HEK293 (cell line): Measurements from ENCODE around the gene P2RX4.

Experiments
- CTCF ChIA-PET: fragments of 350-600 bp; formaldehyde crosslinking; extraction: SDS; loops from one replicate; lab custom pipeline; 2021; ENCODE audit warnings: antibody characterized with exemption; lab: Yijun Ruan, JAX
- POLR2A ChIA-PET: fragments of 300-600 bp; formaldehyde crosslinking; extraction: SDS; loops from one replicate; lab custom pipeline; 2020; ENCODE audit warnings: antibody characterized with exemption, inconsistent platforms; lab: Yijun Ruan, JAX
- H3K27ac ChIP-seq: fragments of 200-500 bp; sonication (Bioruptor generic); 2 replicates; pipeline ENCODE4 v1.5.1; 2014; ENCODE audit warnings: low read depth, low read length, control low read depth, inconsistent platforms; ENCODE audit errors: extremely low read depth
- H3K36me3 ChIP-seq, 2 experiments: fragments of 200-500 bp in 1 of 2; sonication (Bioruptor generic) in 1 of 2; 1 replicate in 1 of 2; 2 replicates in 1 of 2; pipeline ENCODE4 v1.5.1; 2014 to 2017; ENCODE audit warnings: inconsistent platforms in 2 of 2, low read length in 2 of 2; ENCODE audit not compliant: control insufficient read depth in 2 of 2, insufficient read depth in 1 of 2
- H3K4me1 ChIP-seq: fragments of 200-500 bp; sonication (Bioruptor generic); 2 replicates; pipeline ENCODE4 v1.5.1; 2014; ENCODE audit warnings: mild to moderate bottlenecking, low read length, inconsistent platforms; ENCODE audit not compliant: control insufficient read depth, insufficient read depth
- H3K4me3 ChIP-seq: 2 replicates; pipeline ENCODE4 v1.5.1; 2011; ENCODE audit warnings: low read depth, mild to moderate bottlenecking, control low read depth, low read length, moderate library complexity
- H3K9me3 ChIP-seq: fragments of 200-500 bp; sonication (Bioruptor generic); 2 replicates; pipeline ENCODE4 v1.5.1; 2014; ENCODE audit warnings: low read depth, low read length, inconsistent platforms; ENCODE audit not compliant: control insufficient read depth, insufficient read depth
- BCL11B ChIP-seq: fragments of 450-650 bp; formaldehyde crosslinking; IDR thresholded peaks from 2 replicates; pipeline ENCODE4 v1.5.1; 2016; ENCODE audit warnings: low read depth, missing biosample characterization, missing genetic modification characterization
- FEZF1 ChIP-seq: fragments of 450-650 bp; formaldehyde crosslinking; IDR thresholded peaks from 2 replicates; pipeline ENCODE4 v1.5.1; 2016; ENCODE audit warnings: missing biosample characterization, missing genetic modification characterization
- HOXC10 ChIP-seq: sonication (generic); formaldehyde crosslinking; IDR thresholded peaks from 2 replicates; pipeline ENCODE4 v1.8.1; 2023; ENCODE audit warnings: mild to moderate bottlenecking, missing genetic modification reagents
- MZF1 ChIP-seq: fragments of 450-650 bp; formaldehyde crosslinking; IDR thresholded peaks from 2 replicates; pipeline ENCODE4 v1.5.1; 2017; ENCODE audit warnings: missing biosample characterization, missing genetic modification characterization, borderline replicate concordance
- SCRT1 ChIP-seq: fragments of 450-650 bp; formaldehyde crosslinking; IDR thresholded peaks from 2 replicates; pipeline ENCODE4 v1.5.1; 2016; ENCODE audit warnings: missing biosample characterization, missing genetic modification characterization, borderline replicate concordance
- SCRT2 ChIP-seq: fragments of 450-650 bp; formaldehyde crosslinking; IDR thresholded peaks from 2 replicates; pipeline ENCODE4 v1.5.1; 2016; ENCODE audit warnings: missing biosample characterization, missing genetic modification characterization
- TCF7L2 ChIP-seq: IDR thresholded peaks from 2 replicates; pipeline ENCODE4 v1.6.1; 2011; ENCODE audit warnings: low read depth, mild to moderate bottlenecking, inconsistent platforms, low read length, moderate library complexity, borderline replicate concordance
- ZBTB1 ChIP-seq: fragments of 450-650 bp; formaldehyde crosslinking; IDR thresholded peaks from 2 replicates; pipeline ENCODE4 v1.5.1; 2016; ENCODE audit warnings: missing biosample characterization, missing genetic modification characterization
- ZFHX2 ChIP-seq: fragments of 450-650 bp; formaldehyde crosslinking; conservative IDR thresholded peaks from 2 replicates; pipeline ENCODE4 v1.5.1; 2016; ENCODE audit warnings: missing biosample characterization, missing genetic modification characterization
- ZFP3 ChIP-seq: fragments of 450-650 bp; formaldehyde crosslinking; IDR thresholded peaks from 2 replicates; pipeline ENCODE4 v1.5.1; 2016; ENCODE audit warnings: low read depth, missing biosample characterization, missing genetic modification characterization
- ZNF10 ChIP-seq: fragments of 450-650 bp; formaldehyde crosslinking; IDR thresholded peaks from 2 replicates; pipeline ENCODE4 v1.5.1; 2017; ENCODE audit warnings: missing biosample characterization, missing genetic modification characterization
- ZNF366 ChIP-seq: fragments of 450-650 bp; formaldehyde crosslinking; conservative IDR thresholded peaks from 2 replicates; pipeline ENCODE4 v1.5.1; 2016; ENCODE audit warnings: missing biosample characterization, missing genetic modification characterization
- ZNF521 ChIP-seq: fragments of 450-650 bp; formaldehyde crosslinking; IDR thresholded peaks from 2 replicates; pipeline ENCODE4 v1.5.1; 2017; ENCODE audit warnings: missing biosample characterization, mild to moderate bottlenecking, missing genetic modification characterization
- ZNF629 ChIP-seq: fragments of 450-650 bp; formaldehyde crosslinking; IDR thresholded peaks from 2 replicates; pipeline ENCODE4 v1.5.1; 2017; ENCODE audit warnings: missing biosample characterization, missing genetic modification characterization
- ZSCAN30 ChIP-seq: fragments of 450-650 bp; IDR thresholded peaks from 2 replicates; pipeline ENCODE4 v1.5.1; 2018; ENCODE audit warnings: missing biosample characterization, mild to moderate bottlenecking, missing genetic modification characterization, moderate library complexity
- TF ChIP-seq, protein P1 (sequence below): fragments of 450-650 bp; formaldehyde crosslinking; IDR thresholded peaks from 2 replicates; pipeline ENCODE4 v1.5.1; 2016; ENCODE audit warnings: missing biosample characterization, missing genetic modification characterization
- TF ChIP-seq, protein P2 (sequence below): fragments of 450-650 bp; formaldehyde crosslinking; IDR thresholded peaks from 2 replicates; pipeline ENCODE4 v1.5.1; 2016; ENCODE audit warnings: missing biosample characterization, missing genetic modification characterization
- TF ChIP-seq, protein P3 (sequence below): fragments of 450-650 bp; formaldehyde crosslinking; IDR thresholded peaks from 2 replicates; pipeline ENCODE4 v1.5.1; 2016; ENCODE audit warnings: missing biosample characterization, missing genetic modification characterization
- TF ChIP-seq, protein P4 (sequence below): fragments of 450-650 bp; formaldehyde crosslinking; IDR thresholded peaks from 2 replicates; pipeline ENCODE4 v1.5.1; 2016; ENCODE audit warnings: missing biosample characterization, missing genetic modification characterization
- TF ChIP-seq, protein P5 (sequence below): fragments of 450-650 bp; formaldehyde crosslinking; IDR thresholded peaks from 2 replicates; pipeline ENCODE4 v1.5.1; 2017; ENCODE audit warnings: missing biosample characterization, missing genetic modification characterization

P2RX4 gene

DNA sequence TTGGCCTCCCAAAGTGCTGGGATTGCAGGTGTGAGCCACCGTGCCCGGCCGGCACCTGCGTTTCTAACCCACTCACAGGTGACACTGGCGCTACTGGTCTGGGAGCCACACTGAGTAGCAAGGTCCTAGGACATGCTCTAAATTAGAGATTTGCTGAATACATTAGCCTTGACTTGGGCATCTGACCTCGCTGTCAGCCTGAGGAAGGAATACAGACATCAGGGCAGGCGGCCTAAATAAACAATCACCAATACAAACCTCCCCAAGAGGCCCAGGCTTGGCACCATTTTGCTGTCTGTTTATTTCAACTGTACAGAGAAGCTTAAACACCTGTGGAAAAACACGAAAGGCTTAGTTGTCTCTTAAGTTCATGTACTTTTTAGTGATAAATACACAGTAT lies 27.5 kb downstream of the P2RX4 start:
- Histone ChIP-seq H3K27ac (no peak overlapping the region), H3K36me3 (peaks cover 8 to 51% of the 10 kb centered on the region in 2 experiments; a peak in 2 of 3 replicates), H3K9me3 (no peaks in the 10 kb centered on the region), H3K4me1 (no peaks in the 10 kb centered on the region), H3K4me3 (no peak overlapping the region)
- POLR2A ChIA-PET: no interaction called here
- no peak for TF ChIP-seq FEZF1 (tag by site-specific recombination)
- TF ChIP-seq ZNF10 (tag by site-specific recombination): no peak
- no peak for TF ChIP-seq ZFP3
- TF ChIP-seq ZNF521 (tag by site-specific recombination): no peak
- TF ChIP-seq, protein P1, sequence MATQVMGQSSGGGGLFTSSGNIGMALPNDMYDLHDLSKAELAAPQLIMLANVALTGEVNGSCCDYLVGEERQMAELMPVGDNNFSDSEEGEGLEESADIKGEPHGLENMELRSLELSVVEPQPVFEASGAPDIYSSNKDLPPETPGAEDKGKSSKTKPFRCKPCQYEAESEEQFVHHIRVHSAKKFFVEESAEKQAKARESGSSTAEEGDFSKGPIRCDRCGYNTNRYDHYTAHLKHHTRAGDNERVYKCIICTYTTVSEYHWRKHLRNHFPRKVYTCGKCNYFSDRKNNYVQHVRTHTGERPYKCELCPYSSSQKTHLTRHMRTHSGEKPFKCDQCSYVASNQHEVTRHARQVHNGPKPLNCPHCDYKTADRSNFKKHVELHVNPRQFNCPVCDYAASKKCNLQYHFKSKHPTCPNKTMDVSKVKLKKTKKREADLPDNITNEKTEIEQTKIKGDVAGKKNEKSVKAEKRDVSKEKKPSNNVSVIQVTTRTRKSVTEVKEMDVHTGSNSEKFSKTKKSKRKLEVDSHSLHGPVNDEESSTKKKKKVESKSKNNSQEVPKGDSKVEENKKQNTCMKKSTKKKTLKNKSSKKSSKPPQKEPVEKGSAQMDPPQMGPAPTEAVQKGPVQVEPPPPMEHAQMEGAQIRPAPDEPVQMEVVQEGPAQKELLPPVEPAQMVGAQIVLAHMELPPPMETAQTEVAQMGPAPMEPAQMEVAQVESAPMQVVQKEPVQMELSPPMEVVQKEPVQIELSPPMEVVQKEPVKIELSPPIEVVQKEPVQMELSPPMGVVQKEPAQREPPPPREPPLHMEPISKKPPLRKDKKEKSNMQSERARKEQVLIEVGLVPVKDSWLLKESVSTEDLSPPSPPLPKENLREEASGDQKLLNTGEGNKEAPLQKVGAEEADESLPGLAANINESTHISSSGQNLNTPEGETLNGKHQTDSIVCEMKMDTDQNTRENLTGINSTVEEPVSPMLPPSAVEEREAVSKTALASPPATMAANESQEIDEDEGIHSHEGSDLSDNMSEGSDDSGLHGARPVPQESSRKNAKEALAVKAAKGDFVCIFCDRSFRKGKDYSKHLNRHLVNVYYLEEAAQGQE: no peak
- no peak for TF ChIP-seq ZNF366 (tag by site-specific recombination)
- no peak for TF ChIP-seq MZF1 (tag by site-specific recombination)
- TF ChIP-seq ZFHX2 (tag by site-specific recombination): no peak
- TF ChIP-seq BCL11B: no peak
- no peak for TF ChIP-seq HOXC10 (CRISPR knock-in tag)
- CTCF ChIA-PET: interaction anchor here (0.6 to 1.8 kb wide), 4 partner anchors 12 to 214 kb away, joined by 3 to 5 read pairs (median 4); no protein-coding TSS in a partner anchor

DNA sequence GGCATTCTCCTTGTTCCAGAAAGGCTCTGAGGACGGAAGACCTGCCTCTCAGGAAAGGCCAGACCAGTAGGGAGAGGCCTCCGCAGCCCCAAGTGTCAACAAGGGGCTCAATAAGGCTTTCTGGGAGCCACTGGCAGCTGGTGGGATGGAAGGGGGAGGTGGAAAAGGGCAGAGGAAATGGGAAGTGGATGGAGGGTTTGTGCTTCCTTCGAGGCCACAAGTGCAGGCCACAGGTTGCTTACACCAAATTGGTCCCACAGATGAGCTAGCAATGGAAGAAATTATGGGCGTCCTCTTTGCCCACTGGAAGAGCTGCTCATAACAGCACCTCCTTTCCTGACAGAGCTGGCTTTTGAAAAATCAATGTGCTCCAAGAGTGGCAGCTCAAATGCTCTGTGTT lies 28.2 kb downstream of the P2RX4 start:
- Histone ChIP-seq H3K9me3 (no peaks in the 10 kb centered on the region), H3K36me3 (peaks cover 8 to 44% of the 10 kb centered on the region in 2 experiments; a peak in 2 of 3 replicates), H3K4me3 (no peak overlapping the region), H3K4me1 (no peaks in the 10 kb centered on the region), H3K27ac (no peak overlapping the region)
- POLR2A ChIA-PET: interaction anchor here (0.5 kb wide), 1 partner anchor 219 kb away, joined by 4 read pairs; no protein-coding TSS in a partner anchor
- TF ChIP-seq ZSCAN30 (tag by site-specific recombination): no peak
- no peak for TF ChIP-seq ZBTB1 (tag by site-specific recombination)
- no peak for TF ChIP-seq TCF7L2
- TF ChIP-seq ZNF629: no peak
- TF ChIP-seq, protein P2, sequence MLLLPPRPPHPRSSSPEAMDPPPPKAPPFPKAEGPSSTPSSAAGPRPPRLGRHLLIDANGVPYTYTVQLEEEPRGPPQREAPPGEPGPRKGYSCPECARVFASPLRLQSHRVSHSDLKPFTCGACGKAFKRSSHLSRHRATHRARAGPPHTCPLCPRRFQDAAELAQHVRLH (tag by site-specific recombination): no peak
- TF ChIP-seq, protein P3, sequence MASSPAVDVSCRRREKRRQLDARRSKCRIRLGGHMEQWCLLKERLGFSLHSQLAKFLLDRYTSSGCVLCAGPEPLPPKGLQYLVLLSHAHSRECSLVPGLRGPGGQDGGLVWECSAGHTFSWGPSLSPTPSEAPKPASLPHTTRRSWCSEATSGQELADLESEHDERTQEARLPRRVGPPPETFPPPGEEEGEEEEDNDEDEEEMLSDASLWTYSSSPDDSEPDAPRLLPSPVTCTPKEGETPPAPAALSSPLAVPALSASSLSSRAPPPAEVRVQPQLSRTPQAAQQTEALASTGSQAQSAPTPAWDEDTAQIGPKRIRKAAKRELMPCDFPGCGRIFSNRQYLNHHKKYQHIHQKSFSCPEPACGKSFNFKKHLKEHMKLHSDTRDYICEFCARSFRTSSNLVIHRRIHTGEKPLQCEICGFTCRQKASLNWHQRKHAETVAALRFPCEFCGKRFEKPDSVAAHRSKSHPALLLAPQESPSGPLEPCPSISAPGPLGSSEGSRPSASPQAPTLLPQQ (tag by site-specific recombination): no peak
- peak; percentile 88 for TF ChIP-seq SCRT1 (tag by site-specific recombination)
- peak; percentile 79 for TF ChIP-seq SCRT2 (tag by site-specific recombination)
- TF ChIP-seq, protein P4, sequence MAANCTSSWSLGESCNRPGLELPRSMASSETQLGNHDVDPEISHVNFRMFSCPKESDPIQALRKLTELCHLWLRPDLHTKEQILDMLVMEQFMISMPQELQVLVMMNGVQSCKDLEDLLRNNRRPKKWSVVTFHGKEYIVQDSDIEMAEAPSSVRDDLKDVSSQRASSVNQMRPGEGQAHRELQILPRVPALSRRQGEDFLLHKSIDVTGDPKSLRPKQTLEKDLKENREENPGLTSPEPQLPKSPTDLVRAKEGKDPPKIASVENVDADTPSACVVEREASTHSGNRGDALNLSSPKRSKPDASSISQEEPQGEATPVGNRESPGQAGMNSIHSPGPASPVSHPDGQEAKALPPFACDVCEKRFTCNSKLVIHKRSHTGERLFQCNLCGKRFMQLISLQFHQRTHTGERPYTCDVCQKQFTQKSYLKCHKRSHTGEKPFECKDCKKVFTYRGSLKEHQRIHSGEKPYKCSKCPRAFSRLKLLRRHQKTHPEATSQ (tag by site-specific recombination): no peak
- TF ChIP-seq, protein P5, sequence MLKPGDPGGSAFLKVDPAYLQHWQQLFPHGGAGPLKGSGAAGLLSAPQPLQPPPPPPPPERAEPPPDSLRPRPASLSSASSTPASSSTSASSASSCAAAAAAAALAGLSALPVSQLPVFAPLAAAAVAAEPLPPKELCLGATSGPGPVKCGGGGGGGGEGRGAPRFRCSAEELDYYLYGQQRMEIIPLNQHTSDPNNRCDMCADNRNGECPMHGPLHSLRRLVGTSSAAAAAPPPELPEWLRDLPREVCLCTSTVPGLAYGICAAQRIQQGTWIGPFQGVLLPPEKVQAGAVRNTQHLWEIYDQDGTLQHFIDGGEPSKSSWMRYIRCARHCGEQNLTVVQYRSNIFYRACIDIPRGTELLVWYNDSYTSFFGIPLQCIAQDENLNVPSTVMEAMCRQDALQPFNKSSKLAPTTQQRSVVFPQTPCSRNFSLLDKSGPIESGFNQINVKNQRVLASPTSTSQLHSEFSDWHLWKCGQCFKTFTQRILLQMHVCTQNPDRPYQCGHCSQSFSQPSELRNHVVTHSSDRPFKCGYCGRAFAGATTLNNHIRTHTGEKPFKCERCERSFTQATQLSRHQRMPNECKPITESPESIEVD (tag by site-specific recombination): no peak
- CTCF ChIA-PET: interaction anchor here (0.9 to 1.8 kb wide), 4 partner anchors 8 to 158 kb away, joined by 3 to 11 read pairs (median 4); no protein-coding TSS in a partner anchor
